ENCODE results near the gene SLC39A3.

- no peak for TF ChIP-seq CEBPB (IDR thresholded peaks at IDR 0.05)
- no peak for TF ChIP-seq RAD21 (IDR thresholded peaks at IDR 0.05; ENCODE audit: low read depth)
These were observed 7.5 kb upstream of the SLC39A3 start for GRCh38 chr19:2747349-2747748.

Measured in Ishikawa (cell line).